ENCODE results near the gene NME5.

Gene NME5

GRCh38 chr5:138132543-138132942 lies 6.7 kb downstream of the NME5 start:
- TF ChIP-seq TAF1 (IDR thresholded peaks at IDR 0.05; ENCODE audit: borderline replicate concordance, insufficient read depth, low read length) = no peak
- no peak for TF ChIP-seq POLR2AphosphoS5 (IDR thresholded peaks at IDR 0.05; ENCODE audit: low read depth, low read length)
- TF ChIP-seq FOXP2 (optimal IDR thresholded peaks at IDR 0.05; ENCODE audit: borderline replicate concordance, extremely low read depth, extremely low read length, insufficient read depth) = no peak
- TF ChIP-seq SIN3A (IDR thresholded peaks at IDR 0.05; ENCODE audit: borderline replicate concordance, insufficient read depth, low read length) = no peak
- TF ChIP-seq, protein P1, sequence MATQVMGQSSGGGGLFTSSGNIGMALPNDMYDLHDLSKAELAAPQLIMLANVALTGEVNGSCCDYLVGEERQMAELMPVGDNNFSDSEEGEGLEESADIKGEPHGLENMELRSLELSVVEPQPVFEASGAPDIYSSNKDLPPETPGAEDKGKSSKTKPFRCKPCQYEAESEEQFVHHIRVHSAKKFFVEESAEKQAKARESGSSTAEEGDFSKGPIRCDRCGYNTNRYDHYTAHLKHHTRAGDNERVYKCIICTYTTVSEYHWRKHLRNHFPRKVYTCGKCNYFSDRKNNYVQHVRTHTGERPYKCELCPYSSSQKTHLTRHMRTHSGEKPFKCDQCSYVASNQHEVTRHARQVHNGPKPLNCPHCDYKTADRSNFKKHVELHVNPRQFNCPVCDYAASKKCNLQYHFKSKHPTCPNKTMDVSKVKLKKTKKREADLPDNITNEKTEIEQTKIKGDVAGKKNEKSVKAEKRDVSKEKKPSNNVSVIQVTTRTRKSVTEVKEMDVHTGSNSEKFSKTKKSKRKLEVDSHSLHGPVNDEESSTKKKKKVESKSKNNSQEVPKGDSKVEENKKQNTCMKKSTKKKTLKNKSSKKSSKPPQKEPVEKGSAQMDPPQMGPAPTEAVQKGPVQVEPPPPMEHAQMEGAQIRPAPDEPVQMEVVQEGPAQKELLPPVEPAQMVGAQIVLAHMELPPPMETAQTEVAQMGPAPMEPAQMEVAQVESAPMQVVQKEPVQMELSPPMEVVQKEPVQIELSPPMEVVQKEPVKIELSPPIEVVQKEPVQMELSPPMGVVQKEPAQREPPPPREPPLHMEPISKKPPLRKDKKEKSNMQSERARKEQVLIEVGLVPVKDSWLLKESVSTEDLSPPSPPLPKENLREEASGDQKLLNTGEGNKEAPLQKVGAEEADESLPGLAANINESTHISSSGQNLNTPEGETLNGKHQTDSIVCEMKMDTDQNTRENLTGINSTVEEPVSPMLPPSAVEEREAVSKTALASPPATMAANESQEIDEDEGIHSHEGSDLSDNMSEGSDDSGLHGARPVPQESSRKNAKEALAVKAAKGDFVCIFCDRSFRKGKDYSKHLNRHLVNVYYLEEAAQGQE (IDR thresholded peaks at IDR 0.05; ENCODE audit: insufficient read depth in 1 of 2, low read depth in 2 of 2, low read length in 2 of 2) = no peak

DNA sequence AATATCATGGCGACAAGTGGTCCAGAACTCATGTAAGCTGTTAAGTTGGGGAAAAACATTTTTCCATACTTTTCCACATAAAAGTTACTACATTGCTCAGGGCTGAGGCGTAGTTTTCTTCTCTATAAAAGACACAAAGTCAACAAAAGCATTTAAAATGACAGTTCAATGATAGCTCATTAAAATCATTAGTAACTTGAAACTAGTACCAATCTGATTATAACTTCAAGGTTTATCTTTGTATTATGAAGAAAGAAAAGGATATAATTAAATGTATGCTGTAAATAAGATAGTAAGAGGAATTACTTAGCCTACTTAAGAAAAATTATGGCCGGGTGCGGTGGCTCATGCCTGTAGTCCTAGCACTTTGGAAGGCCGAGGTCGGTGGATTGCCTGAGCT lies 9.9 kb downstream of the NME5 start:
- TF ChIP-seq, protein P1 (IDR thresholded peaks at IDR 0.05; ENCODE audit: insufficient read depth in 1 of 2, low read depth in 2 of 2, low read length in 2 of 2) = no peak
- TF ChIP-seq POLR2AphosphoS5 (IDR thresholded peaks at IDR 0.05; ENCODE audit: low read depth, low read length) (no peak), SIN3A (IDR thresholded peaks at IDR 0.05; ENCODE audit: borderline replicate concordance, insufficient read depth, low read length) (no peak)

DNA sequence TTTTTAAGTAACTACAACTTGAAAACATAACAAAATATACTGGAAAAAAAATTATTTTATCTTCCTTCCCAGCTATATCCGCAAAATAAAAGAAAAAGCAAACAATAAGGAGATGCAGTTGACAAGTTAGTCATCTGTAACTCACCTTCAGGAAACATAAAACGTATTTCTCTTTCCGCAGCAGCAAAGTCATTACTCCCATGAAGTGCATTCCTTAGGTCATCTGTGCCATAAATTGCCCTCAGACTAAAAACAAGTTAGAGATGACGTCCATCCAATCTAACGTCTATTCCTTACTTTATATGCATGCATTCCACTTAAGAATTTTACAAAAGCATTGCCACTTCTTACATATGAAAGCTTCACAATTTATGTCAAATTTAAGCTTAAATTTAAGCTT lies 10.9 kb downstream of the NME5 start:
- TF ChIP-seq, protein P1 (IDR thresholded peaks at IDR 0.05; ENCODE audit: insufficient read depth in 1 of 2, low read depth in 2 of 2, low read length in 2 of 2) = no peak
- no peak for TF ChIP-seq SIN3A (IDR thresholded peaks at IDR 0.05; ENCODE audit: borderline replicate concordance, insufficient read depth, low read length)
- TF ChIP-seq POLR2AphosphoS5 (IDR thresholded peaks at IDR 0.05; ENCODE audit: low read depth, low read length) = no peak
- no peak for TF ChIP-seq TAF1 (IDR thresholded peaks at IDR 0.05; ENCODE audit: borderline replicate concordance, insufficient read depth, low read length)
- no peak for TF ChIP-seq FOXP2 (optimal IDR thresholded peaks at IDR 0.05; ENCODE audit: borderline replicate concordance, extremely low read depth, extremely low read length, insufficient read depth)

DNA sequence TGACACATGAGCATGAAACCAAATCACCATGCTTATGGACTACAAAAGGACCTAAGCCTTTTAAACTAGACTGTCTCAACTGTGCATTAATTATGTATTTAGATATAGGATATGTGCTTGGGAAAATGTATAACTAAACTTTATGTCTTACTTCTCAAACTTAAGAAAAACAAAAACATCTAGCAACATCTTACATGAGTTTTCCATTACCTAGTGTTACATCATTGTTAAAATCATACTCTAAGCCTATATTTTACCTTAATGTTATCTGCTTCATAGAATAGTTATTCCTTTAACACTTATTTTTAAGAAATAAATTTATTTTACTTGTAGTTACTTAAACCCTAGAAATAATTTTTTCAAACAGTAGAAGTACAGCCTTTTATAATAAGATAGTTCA lies 24.0 kb downstream of the NME5 start:
- TF ChIP-seq, protein P1 (IDR thresholded peaks at IDR 0.05; ENCODE audit: insufficient read depth in 1 of 2, low read depth in 2 of 2, low read length in 2 of 2) = no peak
- TF ChIP-seq SIN3A (IDR thresholded peaks at IDR 0.05; ENCODE audit: borderline replicate concordance, insufficient read depth, low read length) = no peak
- TF ChIP-seq POLR2AphosphoS5 (IDR thresholded peaks at IDR 0.05; ENCODE audit: low read depth, low read length) = no peak
- TF ChIP-seq TAF1 (IDR thresholded peaks at IDR 0.05; ENCODE audit: borderline replicate concordance, insufficient read depth, low read length) = no peak
- no peak for TF ChIP-seq FOXP2 (optimal IDR thresholded peaks at IDR 0.05; ENCODE audit: borderline replicate concordance, extremely low read depth, extremely low read length, insufficient read depth)

DNA sequence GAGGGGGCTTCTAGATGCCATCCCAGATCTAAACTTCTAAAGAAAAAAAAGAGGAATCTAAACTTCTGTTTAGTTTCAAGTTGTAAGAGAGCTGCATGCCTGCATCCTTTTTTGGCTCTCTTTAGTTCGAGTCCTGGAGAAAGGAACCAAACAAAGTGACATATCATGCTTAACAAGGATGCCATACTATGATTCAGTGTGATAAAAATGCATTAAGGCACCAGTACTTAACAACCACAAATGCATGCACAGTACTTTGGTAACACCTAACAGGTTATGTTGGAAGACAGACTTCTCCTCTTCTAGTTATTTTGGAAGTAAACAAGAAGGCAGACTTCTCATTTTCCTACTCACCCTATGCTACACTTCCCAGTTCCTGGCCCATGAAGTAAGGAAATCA lies 27.3 kb downstream of the NME5 start:
- TF ChIP-seq POLR2AphosphoS5 (IDR thresholded peaks at IDR 0.05; ENCODE audit: low read depth, low read length) (no peak), TAF1 (IDR thresholded peaks at IDR 0.05; ENCODE audit: borderline replicate concordance, insufficient read depth, low read length) (no peak), FOXP2 (optimal IDR thresholded peaks at IDR 0.05; ENCODE audit: borderline replicate concordance, extremely low read depth, extremely low read length, insufficient read depth) (no peak), SIN3A (IDR thresholded peaks at IDR 0.05; ENCODE audit: borderline replicate concordance, insufficient read depth, low read length) (no peak)
- TF ChIP-seq, protein P1 (IDR thresholded peaks at IDR 0.05; ENCODE audit: insufficient read depth in 1 of 2, low read depth in 2 of 2, low read length in 2 of 2) = no peak

All from PFSK-1 (cell line).